ENCODE results near the gene SOX5. TPM values are rescaled to one million over a fixed set of nuclear protein-coding genes. Genes with fewer than 3 reads are reported as not detected.

Gene SOX5
- under 0.01 TPM in 1 of 2 replicates, not detected in the other for total RNA-seq

GRCh38 chr12:23949348-23950209 lies at the start of gene SOX5:
TSS of gene SOX5 (minus strand) at chr12:23949670. CDS start at chr12:23949601, 69 bp downstream.
- no peak for DNase-seq (ENCODE audit: low read depth in 2 of 2)

- DNase-seq (ENCODE audit: low read depth in 2 of 2): no peak
Observed at GRCh38 chr12:23987046-23987445, 37.6 kb upstream of the SOX5 start.

DNA sequence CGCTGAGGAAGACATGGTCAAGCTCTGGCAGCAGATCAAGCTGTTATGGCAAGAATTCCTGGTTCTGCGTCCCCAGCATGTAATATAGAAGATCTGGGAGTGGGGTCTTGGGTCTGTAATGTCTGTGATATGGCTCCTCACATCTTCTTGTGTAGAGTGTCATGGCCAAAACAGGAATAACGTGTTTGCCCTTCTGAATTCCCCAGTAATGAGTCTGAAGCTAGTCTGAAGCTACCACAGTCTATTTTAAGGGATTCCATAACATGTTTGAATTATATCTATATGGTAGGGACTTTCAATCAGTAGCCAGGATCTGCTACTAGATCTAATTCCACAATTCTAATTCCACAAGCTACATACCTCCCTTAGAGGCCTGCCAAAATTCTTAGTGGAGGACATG lies 31.4 kb upstream of the SOX5 start:
- no peak for DNase-seq (ENCODE audit: low read depth in 2 of 2)

- no peak for DNase-seq (ENCODE audit: low read depth in 2 of 2)
Observed at GRCh38 chr12:23964812-23965211, 15.3 kb upstream of the SOX5 start.

DNA sequence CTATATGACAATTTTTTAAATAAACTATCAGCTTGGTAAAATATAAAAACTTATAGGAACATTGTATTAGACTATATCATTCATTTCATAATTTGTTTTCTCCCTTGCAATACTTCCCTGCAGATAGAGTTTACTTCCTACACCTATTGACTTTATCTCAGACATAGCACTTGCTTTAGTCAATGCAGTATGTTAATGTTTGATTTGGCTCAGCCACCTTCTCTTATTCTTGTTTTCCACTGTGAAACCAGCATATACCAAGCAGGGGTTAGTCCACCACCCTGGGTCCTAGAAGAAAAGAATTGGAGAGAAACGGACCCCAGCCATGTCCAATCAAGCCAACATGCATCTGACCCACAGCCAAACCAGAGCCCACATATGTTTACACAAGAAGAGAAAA lies 10.4 kb upstream of the SOX5 start:
- DNase-seq (ENCODE audit: low read depth in 2 of 2): no peak

GRCh38 chr12:23954332-23954731 lies 4.9 kb upstream of the SOX5 start:
- no peak for DNase-seq (ENCODE audit: low read depth in 2 of 2)

DNA sequence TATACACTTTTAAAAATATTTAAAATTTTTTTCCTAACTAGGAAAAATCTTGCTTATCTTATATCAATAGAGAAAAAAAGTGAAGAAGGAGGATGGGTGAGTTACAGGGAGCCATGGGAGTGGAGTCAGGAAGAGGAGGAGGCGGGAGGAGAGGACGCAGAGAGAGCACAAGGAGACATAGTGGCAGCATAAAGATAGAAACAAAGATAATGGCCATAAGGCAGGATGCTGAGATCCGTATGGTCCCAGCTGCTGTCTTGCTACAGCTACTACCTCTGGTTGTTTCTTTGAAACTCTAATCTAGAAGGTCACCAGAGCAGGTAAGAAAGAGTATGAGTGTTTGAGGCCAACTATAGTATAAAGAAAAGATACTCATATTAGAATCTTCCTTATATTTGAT lies 2.6 kb upstream of the SOX5 start:
- no peak for DNase-seq (ENCODE audit: low read depth in 2 of 2)

DNA sequence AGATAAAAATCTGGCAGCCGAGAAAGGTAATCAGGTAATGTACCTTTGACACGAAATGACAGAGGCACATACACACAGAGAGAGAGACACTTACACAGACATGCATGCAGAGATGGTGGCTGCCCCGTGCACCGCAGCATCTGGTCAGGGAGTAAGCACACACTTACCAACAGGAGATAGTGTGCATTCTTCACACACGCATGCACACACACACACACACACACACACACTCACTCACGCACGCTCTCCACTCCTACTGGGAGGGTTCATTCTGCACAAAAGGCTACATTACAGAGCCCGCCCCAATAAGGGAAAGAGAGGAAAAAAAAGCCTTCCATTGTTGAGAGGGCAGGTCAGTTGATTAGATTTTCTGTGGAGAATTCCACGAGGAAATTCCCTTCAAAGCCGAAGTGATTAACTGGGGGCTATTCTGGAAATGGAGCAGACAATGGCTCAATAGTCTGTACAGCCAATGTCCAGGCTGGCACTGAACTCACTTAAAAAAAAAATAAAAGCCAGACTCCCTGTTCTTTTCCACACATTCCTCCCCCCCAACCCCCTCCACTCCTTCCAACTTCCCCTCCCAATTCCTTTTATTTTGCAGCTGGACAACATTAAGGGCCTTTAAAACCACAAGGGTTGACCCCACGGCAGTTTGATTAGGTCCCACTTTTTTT lies 1.4 kb upstream of the SOX5 start:
- DNase-seq (ENCODE audit: low read depth in 2 of 2): peak; percentile 2 to 3

GRCh38 chr12:23950210-23950774 lies 822 bp upstream of the SOX5 start:
- DNase-seq (ENCODE audit: low read depth in 2 of 2): peak; percentile 5 to 8

DNA sequence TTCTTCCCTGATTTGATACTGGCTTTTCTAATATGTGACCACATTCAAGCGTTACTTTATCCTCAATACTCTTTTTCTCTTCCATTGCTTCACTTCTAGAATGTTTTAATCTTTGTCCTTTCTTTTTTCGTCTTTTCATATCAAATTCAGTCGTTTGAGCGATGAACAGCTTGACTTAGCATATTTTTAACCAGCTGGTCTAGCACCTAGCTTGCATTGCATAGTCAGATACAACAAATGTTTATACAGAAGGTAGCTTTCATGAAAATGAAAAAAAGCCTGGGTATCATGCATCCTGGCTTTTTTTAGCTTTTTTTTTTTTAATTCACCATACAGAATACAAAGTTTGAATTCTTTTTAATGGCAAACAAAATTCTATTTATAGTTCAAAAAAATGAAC lies 1.2 kb downstream of the SOX5 start:
- DNase-seq (ENCODE audit: low read depth in 2 of 2): no peak

- no peak for DNase-seq (ENCODE audit: low read depth in 2 of 2)
Observed at GRCh38 chr12:23947395-23947794, 2.1 kb downstream of the SOX5 start.

GRCh38 chr12:23945249-23945648 lies 4.2 kb downstream of the SOX5 start:
- DNase-seq (ENCODE audit: low read depth in 2 of 2): no peak

GRCh38 chr12:23944067-23944466 lies 5.4 kb downstream of the SOX5 start:
- DNase-seq (ENCODE audit: low read depth in 2 of 2): no peak

DNA sequence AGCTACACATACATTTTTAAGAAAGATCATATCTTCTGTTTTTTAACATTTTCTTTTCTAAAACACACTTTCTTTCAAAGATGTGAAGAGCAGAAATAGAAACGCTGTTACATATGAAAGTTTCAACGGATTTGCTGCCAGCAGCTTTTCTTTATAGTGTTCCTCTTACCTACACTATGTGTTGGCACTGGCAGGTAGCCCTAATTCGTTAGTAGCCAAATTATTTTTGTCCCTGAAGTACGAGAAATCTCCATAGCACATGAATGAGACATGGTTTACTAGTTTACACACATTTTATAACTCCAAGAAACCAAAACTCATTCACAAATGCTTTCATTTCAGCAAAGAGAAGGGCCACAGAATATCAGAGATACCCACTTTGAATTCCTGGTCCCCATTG lies 6.6 kb downstream of the SOX5 start:
- no peak for DNase-seq (ENCODE audit: low read depth in 2 of 2)

DNA sequence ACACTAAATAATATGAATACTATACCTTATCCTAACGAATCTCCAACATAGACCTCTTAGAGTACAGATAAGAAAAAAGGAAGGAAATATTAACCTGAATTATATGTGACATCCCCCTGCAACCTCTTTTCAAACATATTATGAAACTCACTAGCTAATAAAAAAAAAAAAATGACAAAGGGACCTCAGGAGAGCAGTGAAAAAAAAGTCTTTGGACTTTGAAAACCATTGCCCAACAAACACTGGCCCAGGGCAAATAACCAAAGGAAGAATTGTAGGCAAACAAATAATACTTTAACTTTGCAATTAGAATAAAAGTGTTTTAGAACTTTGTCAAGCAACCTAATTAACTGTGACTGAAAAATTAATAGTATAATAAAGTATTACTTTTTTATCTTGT lies 7.7 kb downstream of the SOX5 start:
- no peak for DNase-seq (ENCODE audit: low read depth in 2 of 2)

GRCh38 chr12:23938422-23938821 lies 11.0 kb downstream of the SOX5 start:
- DNase-seq (ENCODE audit: low read depth in 2 of 2): no peak

DNA sequence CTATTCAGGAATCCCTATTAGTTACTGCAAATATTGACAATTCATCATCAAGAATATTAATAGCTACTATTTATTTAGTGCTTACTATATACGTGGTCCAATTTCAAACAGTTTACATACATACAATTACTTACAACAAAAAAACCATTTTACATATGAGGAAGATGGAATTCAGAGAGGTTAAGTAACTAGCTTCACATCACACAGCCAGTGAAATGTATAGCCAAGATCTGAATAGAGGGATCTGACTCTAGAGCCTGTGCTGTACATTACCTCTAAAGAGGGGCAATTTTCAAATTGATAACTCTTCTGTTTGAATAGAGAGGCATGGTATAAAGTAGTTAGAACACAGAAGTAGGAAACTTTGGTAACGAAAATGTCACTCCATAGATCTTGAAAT lies 18.3 kb downstream of the SOX5 start:
- no peak for DNase-seq (ENCODE audit: low read depth in 2 of 2)

- no peak for DNase-seq (ENCODE audit: low read depth in 2 of 2)
Observed at GRCh38 chr12:23930599-23930998, 18.9 kb downstream of the SOX5 start.

DNA sequence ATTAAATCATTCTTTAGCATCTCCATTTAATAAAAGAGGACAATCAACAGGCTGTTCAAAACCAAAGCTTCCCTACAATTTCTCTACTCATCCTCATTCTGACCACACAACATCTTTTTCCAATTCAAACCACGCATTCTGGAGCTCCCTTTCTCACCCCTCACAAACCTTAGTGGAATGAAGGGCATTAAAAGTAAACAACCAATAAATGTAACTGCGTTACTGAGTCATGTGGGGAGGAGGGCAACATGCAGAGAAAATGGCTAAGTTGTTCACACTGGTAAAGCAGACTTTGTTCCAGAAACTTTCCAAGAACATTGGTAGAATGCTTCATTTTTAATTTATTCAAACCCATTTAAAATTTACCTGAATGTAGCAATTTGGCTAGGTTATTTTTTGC lies 19.6 kb downstream of the SOX5 start:
- no peak for DNase-seq (ENCODE audit: low read depth in 2 of 2)

- DNase-seq (ENCODE audit: low read depth in 2 of 2): no peak
Observed at GRCh38 chr12:23927907-23928306, 21.6 kb downstream of the SOX5 start.

DNA sequence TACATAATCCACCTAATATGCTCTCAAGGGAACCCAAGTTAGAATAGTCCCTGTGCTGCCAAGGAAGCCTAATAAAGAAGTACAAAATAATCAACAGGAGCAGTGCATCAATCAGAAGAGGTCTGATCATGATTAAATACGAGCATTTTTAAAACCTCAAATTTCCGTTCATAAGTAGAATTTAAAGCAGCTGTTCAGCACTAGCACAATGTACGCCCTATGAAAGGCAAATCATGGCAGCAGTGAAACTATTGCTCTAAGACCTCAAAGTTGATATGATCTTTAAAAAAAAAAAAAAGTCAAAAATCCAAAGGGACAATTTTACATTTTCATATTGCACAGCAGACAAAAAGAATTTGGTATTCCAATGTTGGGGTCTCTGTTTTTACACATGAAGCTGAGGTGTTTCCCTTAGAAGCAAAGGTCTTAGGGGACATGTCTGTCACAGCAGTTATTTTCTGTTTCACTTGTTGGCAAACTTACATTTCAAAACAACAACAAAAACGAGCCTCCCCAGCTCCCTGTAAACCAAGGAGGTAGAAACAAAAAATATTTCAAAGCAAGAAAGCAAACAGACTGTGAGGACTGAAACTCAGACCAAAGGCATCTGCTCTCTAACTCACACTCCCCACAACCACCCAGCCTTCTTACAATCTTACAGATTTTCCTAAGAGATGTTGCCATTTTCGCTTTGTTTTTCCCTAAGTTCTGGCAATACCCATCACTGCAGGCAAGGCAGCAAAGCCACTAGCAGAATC lies 28.2 kb downstream of the SOX5 start:
- no peak for DNase-seq (ENCODE audit: low read depth in 2 of 2)

GRCh38 chr12:23911574-23911973 lies 37.9 kb downstream of the SOX5 start:
- DNase-seq (ENCODE audit: low read depth in 2 of 2): no peak

Measured in lung microvascular endothelial cell (primary cell).